GM18502 (cell line): ENCODE results near the gene MAP3K20.
"Not testable (repeated sequence)": the region's sequence is repeated elsewhere in the genome, so short reads cannot be mapped to it uniquely, and the experiment has no call there.

Experiments used
- ATAC-seq: cut with Tn5 transposase; IDR thresholded peaks from one replicate; pipeline ENCODE4 v1.9.1; 2021; ENCODE audit warnings: mild to moderate bottlenecking; ENCODE audit not compliant: unreplicated experiment, poor library complexity

The MAP3K20 gene

DNA sequence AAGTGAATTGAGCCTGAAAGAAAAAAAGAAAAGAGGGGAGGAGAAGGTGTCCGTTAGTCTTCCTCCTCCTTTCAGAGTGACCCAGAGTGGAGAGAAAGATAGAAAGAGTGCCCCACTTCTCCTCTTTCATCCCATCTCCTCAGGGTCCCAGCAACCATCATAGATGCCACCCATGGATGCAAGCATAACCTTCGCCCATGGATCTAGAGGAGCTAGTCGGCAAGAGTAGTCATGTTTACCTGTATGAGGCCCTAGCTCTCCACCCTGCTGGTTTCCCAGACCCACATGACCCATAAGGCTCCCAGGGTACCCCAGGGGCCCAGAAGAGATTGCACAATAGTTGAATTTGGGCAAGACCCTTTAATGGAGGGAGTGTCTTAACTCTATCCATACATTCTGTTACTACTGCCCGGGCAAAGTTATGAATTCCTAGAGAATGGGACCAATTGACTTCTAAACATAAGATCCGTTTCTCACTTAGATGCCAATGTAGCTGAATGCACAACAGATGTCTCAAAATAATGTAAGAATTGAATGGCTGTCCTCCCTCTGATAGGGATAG lies 223.0 kb downstream of the MAP3K20 start:
- no peak for ATAC-seq

DNA sequence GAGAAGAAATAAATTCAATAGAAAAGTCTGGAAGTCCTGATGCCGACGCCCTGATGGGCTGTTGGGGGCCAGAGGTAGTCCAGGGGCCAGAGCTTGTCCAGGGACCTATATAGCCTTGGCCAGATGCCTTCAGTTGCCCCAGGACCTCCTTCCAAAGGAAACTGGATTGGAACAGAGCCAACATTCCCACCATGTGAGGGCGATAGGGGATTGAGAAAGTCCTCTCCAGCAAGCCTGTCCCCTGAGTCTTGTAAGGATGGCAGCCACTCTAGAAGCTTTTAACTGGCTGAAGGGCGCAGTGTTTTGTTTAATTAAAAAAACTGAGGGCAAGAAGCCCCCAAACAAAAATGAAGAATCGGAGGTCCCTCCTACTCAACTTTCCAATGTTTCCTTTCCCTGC lies 224.1 kb downstream of the MAP3K20 start:
- no peak for ATAC-seq

DNA sequence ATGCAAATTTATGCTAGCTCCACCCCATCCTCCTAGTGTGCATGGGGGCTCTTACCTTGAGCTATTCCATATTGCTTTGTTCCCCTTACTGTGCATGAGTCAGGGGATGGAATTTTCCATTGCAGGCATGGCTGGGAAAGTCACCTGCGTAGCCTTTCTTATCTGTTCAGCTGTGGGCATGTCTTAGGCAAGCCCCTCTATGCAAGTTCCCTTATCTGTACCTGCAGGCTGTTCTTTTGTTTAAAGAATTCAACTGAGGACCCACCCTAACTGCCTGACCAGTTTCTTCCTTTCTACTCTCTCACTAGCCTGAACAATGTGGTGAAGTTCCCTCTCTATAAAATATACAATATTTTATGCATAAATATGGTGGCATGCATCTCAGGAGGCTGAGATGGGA lies 224.8 kb downstream of the MAP3K20 start:
- no peak for ATAC-seq

DNA sequence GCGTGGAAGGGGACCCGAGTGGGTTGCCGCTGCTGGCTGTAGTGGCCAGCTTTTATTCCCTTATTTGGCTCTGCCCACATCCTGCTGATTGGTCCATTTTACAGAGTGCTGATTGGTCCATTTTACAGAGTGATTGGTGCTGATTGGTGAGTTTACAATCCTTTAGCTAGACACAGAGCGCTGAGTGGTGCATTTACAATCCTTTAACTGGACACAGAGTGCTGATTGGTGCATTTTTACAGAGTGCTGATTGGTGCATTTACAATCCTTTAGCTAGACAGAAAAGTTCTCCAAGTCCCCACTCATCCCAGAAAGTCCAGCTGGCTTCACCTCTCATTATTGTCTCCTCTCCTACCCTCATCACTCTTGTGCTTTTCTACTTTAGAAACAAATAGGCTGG lies 225.9 kb downstream of the MAP3K20 start:
- ATAC-seq, result not testable (repeated sequence)

DNA sequence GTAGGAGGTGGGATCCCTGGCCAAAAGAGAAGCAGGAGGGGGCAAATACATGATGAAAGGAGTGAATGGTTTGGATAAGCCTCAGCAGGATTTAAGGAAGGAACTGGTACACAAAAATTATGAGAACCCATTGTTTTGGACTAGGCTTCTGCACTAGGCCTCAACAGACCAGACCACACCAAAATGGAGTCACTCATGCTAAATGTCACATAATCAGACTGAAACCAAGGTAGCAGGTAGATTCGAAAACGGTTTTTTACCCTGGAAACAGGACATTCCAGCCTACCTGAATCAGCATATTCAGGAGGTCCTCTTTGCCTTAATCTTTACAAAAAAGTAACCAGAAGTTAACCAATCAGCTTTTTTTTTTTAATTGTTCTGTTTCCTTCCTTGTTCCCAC lies 229.7 kb downstream of the MAP3K20 start:
- no peak for ATAC-seq

DNA sequence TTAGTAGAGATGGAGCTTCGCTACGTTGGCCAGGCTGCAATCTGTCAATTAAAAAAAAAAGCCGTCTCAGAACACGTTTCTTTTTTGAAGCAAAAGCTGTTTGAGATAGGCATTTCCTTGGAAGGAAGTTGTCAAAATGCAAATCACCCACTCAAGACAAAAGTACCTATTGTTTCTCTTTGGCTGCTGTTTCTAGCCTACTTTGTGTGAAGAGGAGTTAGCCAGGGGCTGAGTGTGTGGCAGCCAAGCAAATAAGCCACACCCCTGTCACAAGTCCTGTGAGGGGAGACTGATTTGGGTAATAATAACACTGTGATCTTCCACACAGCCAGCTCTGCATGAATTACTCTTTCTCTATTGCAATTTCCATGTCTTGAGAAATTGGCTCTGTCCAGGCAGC lies 231.6 kb downstream of the MAP3K20 start:
- peak; percentile 92 for ATAC-seq

DNA sequence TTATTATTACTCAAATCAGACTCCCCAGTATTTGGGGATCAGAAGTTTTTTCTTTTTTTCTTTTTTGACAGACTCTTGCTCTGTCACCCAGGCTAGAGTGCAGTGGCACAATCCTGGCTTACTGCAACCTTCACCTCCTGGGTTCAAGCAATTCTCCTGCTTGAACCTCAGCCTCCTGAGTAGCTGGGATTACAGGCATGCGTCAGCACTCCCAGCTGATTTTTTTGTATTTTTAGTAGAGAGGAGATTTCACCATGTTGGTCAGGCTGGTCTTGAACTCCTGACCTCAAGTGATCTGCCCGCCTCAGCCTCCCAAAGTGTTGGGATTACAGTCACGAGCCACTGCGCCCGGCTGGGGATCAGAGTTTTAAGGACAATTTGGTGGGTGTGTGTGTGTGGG lies 233.7 kb downstream of the MAP3K20 start:
- not testable (repeated sequence) for ATAC-seq

DNA sequence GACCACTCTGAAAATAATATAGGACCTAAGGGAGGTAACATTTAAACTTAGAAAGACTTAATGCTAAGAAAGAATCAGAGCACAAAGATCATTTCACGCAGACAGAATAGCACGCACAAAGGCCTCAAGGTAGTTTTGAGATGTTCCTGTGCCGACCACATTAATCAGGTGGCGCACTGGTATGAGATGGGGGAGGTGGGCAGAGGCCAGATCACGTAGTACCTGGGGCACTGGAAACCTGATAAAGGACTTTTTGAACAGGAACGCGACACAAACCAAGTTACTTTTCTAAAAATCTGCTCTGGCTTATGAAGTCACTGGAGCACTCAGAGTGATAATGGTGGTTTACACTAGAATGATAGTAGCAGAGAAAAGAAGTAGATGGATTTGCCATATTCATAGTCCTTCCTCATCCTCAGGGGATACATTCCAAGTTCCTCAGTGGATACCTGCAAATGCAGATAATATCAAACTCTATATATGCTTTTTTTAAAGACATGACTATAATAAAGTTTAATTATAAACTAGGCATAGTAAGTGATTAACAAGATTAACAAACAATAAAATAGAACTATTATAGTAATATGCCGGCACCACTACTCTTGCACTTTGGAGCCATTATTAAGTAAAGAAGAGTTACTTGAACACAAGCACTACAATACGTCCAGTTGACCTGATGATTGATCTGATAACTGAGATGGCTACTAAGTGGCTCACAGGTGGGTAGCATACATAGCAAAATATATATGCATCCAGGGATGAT lies 236.4 kb downstream of the MAP3K20 start:
- no peak for ATAC-seq
